Measurements from ENCODE around the gene NSUN6.
"Not testable (repeated sequence)": the region's sequence is repeated elsewhere in the genome, so short reads cannot be mapped to it uniquely, and the experiment has no call there.

GRCh38 chr10:18639719-18640118 lies 11.7 kb downstream of the NSUN6 start:
- TF ChIP-seq, protein P1, sequence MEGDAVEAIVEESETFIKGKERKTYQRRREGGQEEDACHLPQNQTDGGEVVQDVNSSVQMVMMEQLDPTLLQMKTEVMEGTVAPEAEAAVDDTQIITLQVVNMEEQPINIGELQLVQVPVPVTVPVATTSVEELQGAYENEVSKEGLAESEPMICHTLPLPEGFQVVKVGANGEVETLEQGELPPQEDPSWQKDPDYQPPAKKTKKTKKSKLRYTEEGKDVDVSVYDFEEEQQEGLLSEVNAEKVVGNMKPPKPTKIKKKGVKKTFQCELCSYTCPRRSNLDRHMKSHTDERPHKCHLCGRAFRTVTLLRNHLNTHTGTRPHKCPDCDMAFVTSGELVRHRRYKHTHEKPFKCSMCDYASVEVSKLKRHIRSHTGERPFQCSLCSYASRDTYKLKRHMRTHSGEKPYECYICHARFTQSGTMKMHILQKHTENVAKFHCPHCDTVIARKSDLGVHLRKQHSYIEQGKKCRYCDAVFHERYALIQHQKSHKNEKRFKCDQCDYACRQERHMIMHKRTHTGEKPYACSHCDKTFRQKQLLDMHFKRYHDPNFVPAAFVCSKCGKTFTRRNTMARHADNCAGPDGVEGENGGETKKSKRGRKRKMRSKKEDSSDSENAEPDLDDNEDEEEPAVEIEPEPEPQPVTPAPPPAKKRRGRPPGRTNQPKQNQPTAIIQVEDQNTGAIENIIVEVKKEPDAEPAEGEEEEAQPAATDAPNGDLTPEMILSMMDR (optimal IDR thresholded peaks at IDR 0.05 in 1 of 3, IDR thresholded peaks at IDR 0.05 in 1 of 3, conservative IDR thresholded peaks at IDR 0.05 in 1 of 3; ENCODE audit: extremely low read depth in 1 of 3, insufficient read depth in 2 of 3, low read length in 3 of 3), result not testable (repeated sequence)
- not testable (repeated sequence) for TF ChIP-seq EZH2 (IDR thresholded peaks at IDR 0.05; ENCODE audit: low read length)
